Smooth muscle cell (in vitro differentiated cells): ENCODE data around the gene EBI3. TPM values are rescaled to one million over a fixed set of nuclear protein-coding genes. Genes with fewer than 3 reads are reported as not detected.
A peak's percentile ranks its signal among the peaks of the same experiment; 100 is the strongest.
"Not testable (repeated sequence)": the region's sequence is repeated elsewhere in the genome, so short reads cannot be mapped to it uniquely, and the experiment has no call there.

Experiments
- DNase-seq: peaks from one replicate; lab custom pipeline; 2025; ENCODE audit not compliant: unreplicated experiment; lab: John Stamatoyannopoulos, UW
- H2AFZ ChIP-seq: fragments of 200-600 bp; sonication (generic); 2 replicates; pipeline ENCODE4 v1.6.0; 2016; ENCODE audit warnings: antibody characterized with exemption, low read depth, mild to moderate bottlenecking
- H3F3A ChIP-seq: fragments of 200-600 bp; sonication (generic); 2 replicates; pipeline ENCODE4 v1.6.0; 2017; ENCODE audit warnings: antibody characterized with exemption, low read depth
- H3K27ac ChIP-seq: fragments of 200-600 bp; sonication (generic); 2 replicates; pipeline ENCODE4 v1.5.1; 2016; ENCODE audit warnings: low read depth, mild to moderate bottlenecking
- H3K27me3 ChIP-seq: fragments of 200-600 bp; sonication (generic); 2 replicates; pipeline ENCODE4 v1.6.1; 2016; ENCODE audit warnings: low read depth, mild to moderate bottlenecking
- H3K36me3 ChIP-seq: fragments of 200-600 bp; sonication (generic); 2 replicates; pipeline ENCODE4 v1.5.1; 2016; ENCODE audit warnings: low read depth
- H3K4me1 ChIP-seq: fragments of 200-600 bp; sonication (generic); 2 replicates; pipeline ENCODE4 v1.5.1; 2016; ENCODE audit warnings: low read depth
- H3K4me2 ChIP-seq: fragments of 200-600 bp; sonication (generic); 2 replicates; pipeline ENCODE4 v1.6.0; 2016; ENCODE audit warnings: mild to moderate bottlenecking
- H3K4me3 ChIP-seq: fragments of 200-600 bp; sonication (generic); 2 replicates; pipeline ENCODE4 v1.5.1; 2016; ENCODE audit warnings: mild to moderate bottlenecking
- H3K79me2 ChIP-seq: fragments of 200-600 bp; sonication (generic); 2 replicates; pipeline ENCODE4 v1.6.0; 2016; ENCODE audit warnings: low read depth, mild to moderate bottlenecking
- H3K9ac ChIP-seq: fragments of 200-600 bp; sonication (generic); 2 replicates; pipeline ENCODE4 v1.6.0; 2016; ENCODE audit warnings: low read depth
- H3K9me3 ChIP-seq: fragments of 200-600 bp; sonication (generic); replicated peaks from 2 replicates; pipeline ENCODE4 v1.5.1; 2016; ENCODE audit warnings: low read depth
- H4K20me1 ChIP-seq: fragments of 200-600 bp; sonication (generic); 2 replicates; pipeline ENCODE4 v1.6.0; 2016; ENCODE audit warnings: low read depth
- CTCF ChIP-seq: fragments of 200-600 bp; sonication (generic); IDR thresholded peaks from 2 replicates; pipeline ENCODE4 v1.5.1; 2017; ENCODE audit warnings: borderline replicate concordance, mild to moderate bottlenecking, antibody characterized with exemption; ENCODE audit not compliant: insufficient read depth, poor library complexity, severe bottlenecking
- WGBS: methylation state at CpG from one replicate; pipeline ENCODE4 v1.1.7; 2016; ENCODE audit warnings: low lambda C conversion rate; 5-methylcytosine and 5-hydroxymethylcytosine counted together
- polyA plus RNA-seq: library from polyadenylated mRNA; unstranded; fragments of >200 nt; fragmentation: Nextera tagmentation; extraction: Ambion mirVana; gene quantifications from 2 replicates; pipeline ENCODE4 v1.2.1, GENCODE V29; 2016
- total RNA-seq: library from RNA; depleted of rRNA; stranded (reverse); fragments of >200 nt; gene quantifications from 2 replicates; pipeline ENCODE4 v1.2.3, GENCODE V29; 2014

The EBI3 gene
- total and polyA plus RNA-seq, 2 experiments from 2014 or later: 0.40 to 3.9 TPM

- H3K4me2 ChIP-seq: no peak overlapping the region
- no peak overlapping the region for H2AFZ ChIP-seq
- H3K79me2 ChIP-seq: no peaks in the 10 kb centered on the region
- 70% methylated on average over 14 of the region's 15 CpGs for WGBS
- no peaks in the 10 kb centered on the region for H3K4me1 ChIP-seq
- H3K9ac ChIP-seq: no peak overlapping the region
- H3K36me3 ChIP-seq: no peaks in the 10 kb centered on the region
- no peaks in the 10 kb centered on the region for H3K27me3 ChIP-seq
- no peak overlapping the region for H3K4me3 ChIP-seq
- peaks cover 1% of the 10 kb centered on the region for H3F3A ChIP-seq
- DNase-seq: no peak
- no peak overlapping the region for H3K27ac ChIP-seq
- H3K9me3 ChIP-seq: no peaks in the 10 kb centered on the region
- no peak for TF ChIP-seq CTCF
- H4K20me1 ChIP-seq: no peaks in the 10 kb centered on the region
These were observed 4.9 kb upstream of the EBI3 start for GRCh38 chr19:4224470-4224869.

- Histone ChIP-seq H3F3A (peaks cover 3% of the 10 kb centered on the region), H3K4me2 (no peak overlapping the region), H4K20me1 (no peaks in the 10 kb centered on the region), H3K36me3 (no peaks in the 10 kb centered on the region), H3K4me1 (no peaks in the 10 kb centered on the region), H3K9ac (no peak overlapping the region), H3K27me3 (no peaks in the 10 kb centered on the region), H3K27ac (no peak overlapping the region), H2AFZ (no peak overlapping the region), H3K4me3 (no peak overlapping the region), H3K79me2 (no peaks in the 10 kb centered on the region), H3K9me3 (no peaks in the 10 kb centered on the region)
- no peak for TF ChIP-seq CTCF
- WGBS: 95% methylated on average over 7 of the region's 8 CpGs
- no peak for DNase-seq
These were observed 3.4 kb upstream of the EBI3 start for GRCh38 chr19:4225885-4226284.

GRCh38 chr19:4227771-4228170 lies 1.6 kb upstream of the EBI3 start:
- H3K79me2 ChIP-seq: no peaks in the 10 kb centered on the region
- no peak for TF ChIP-seq CTCF
- no peaks in the 10 kb centered on the region for H3K4me1 ChIP-seq
- no peak for DNase-seq
- no peak overlapping the region for H3K27ac ChIP-seq
- no peak overlapping the region for H3K4me3 ChIP-seq
- no peaks in the 10 kb centered on the region for H3K9me3 ChIP-seq
- no peak overlapping the region for H3K4me2 ChIP-seq
- H3K27me3 ChIP-seq: no peaks in the 10 kb centered on the region
- H3K36me3 ChIP-seq: no peaks in the 10 kb centered on the region
- H3K9ac ChIP-seq: no peak overlapping the region
- H4K20me1 ChIP-seq: no peaks in the 10 kb centered on the region
- H2AFZ ChIP-seq: no peak overlapping the region
- peaks cover 3% of the 10 kb centered on the region for H3F3A ChIP-seq

- Histone ChIP-seq H3K4me1 (no peaks in the 10 kb centered on the region), H3K36me3 (no peaks in the 10 kb centered on the region), H3F3A (peaks cover 3% of the 10 kb centered on the region), H3K27me3 (no peaks in the 10 kb centered on the region), H3K9me3 (no peaks in the 10 kb centered on the region), H4K20me1 (no peaks in the 10 kb centered on the region), H3K9ac (peak overlapping the region; percentile 31), H2AFZ (peak overlapping the region; percentile 89), H3K79me2 (no peaks in the 10 kb centered on the region), H3K4me3 (no peak overlapping the region), H3K4me2 (peak overlapping the region; percentile 69), H3K27ac (no peak overlapping the region)
- DNase-seq: no peak
- no peak for TF ChIP-seq CTCF
- WGBS: 86% methylated on average over 2 of the region's 2 CpGs
These were observed 551 bp upstream of the EBI3 start for GRCh38 chr19:4228765-4229178.

- H3F3A ChIP-seq, H3K4me1 ChIP-seq, H3K9me3 ChIP-seq, H3K79me2 ChIP-seq, H3K27me3 ChIP-seq, H3K4me3 ChIP-seq, H2AFZ ChIP-seq, H3K36me3 ChIP-seq, H3K4me2 ChIP-seq, DNase-seq, H4K20me1 ChIP-seq, H3K9ac ChIP-seq, H3K27ac ChIP-seq: not testable (repeated sequence)
- WGBS: 92% methylated on average over 6 of the region's 6 CpGs
These were observed 914 bp downstream of the EBI3 start for GRCh38 chr19:4230237-4230636.

- H3K4me1 ChIP-seq, H3K79me2 ChIP-seq, H4K20me1 ChIP-seq, H2AFZ ChIP-seq, H3K4me3 ChIP-seq, H3K4me2 ChIP-seq, H3K9me3 ChIP-seq, H3K27me3 ChIP-seq, H3K27ac ChIP-seq, H3K9ac ChIP-seq, H3K36me3 ChIP-seq, H3F3A ChIP-seq, DNase-seq: not testable (repeated sequence)
- 97% methylated on average over 6 of the region's 6 CpGs for WGBS
These were observed 2.2 kb downstream of the EBI3 start for GRCh38 chr19:4231521-4231920.
